ENCODE results near the gene TRMT2B. TPM values are rescaled to one million over a fixed set of nuclear protein-coding genes. Genes with fewer than 3 reads are reported as not detected.
A peak's percentile ranks its signal among the peaks of the same experiment; 100 is the strongest.
"Not testable (repeated sequence)": the region's sequence is repeated elsewhere in the genome, so short reads cannot be mapped to it uniquely, and the experiment has no call there.

Gene TRMT2B
- total and polyA plus RNA-seq, 4 experiments from 2014 or later, result 38.5 to 60.8 (median 48.3) TPM

GRCh38 chrX:101037231-101037630, 14.7 kb downstream of the TRMT2B start:
- Histone ChIP-seq H3K4me1 (ENCODE audit: insufficient read depth, low read length) (no peaks in the 10 kb centered on the region), H3K27me3 (ENCODE audit: insufficient read depth, low read length) (no peaks in the 10 kb centered on the region), H3K27ac (ENCODE audit: low read depth, low read length) (no peak overlapping the region), H3K4me3 (ENCODE audit: low read length in 2 of 2) (no peak overlapping the region), H3K9me3 (ENCODE audit: control insufficient read depth in 1 of 2, low read length in 2 of 2) (no peaks in the 10 kb centered on the region), H3K36me3 (ENCODE audit: insufficient read depth, low read length) (peaks cover 5% of the 10 kb centered on the region)
- intact Hi-C loops (cut with micrococcal nuclease), result no loop called here
- no peak for DNase-seq
- H3K4me1 Mint-ChIP-seq, result peaks cover 0 to 4% (median 2%) of the 10 kb centered on the region in 4 donors
- no peak overlapping the region for H3K27ac Mint-ChIP-seq
- H3K9me3 Mint-ChIP-seq, result no peaks in the 10 kb centered on the region
- ChIA-PET POLR2A (ENCODE audit: partially characterized antibody) (no interaction called here), CTCF (ENCODE audit: partially characterized antibody) (no interaction called here)
- H3K27me3 Mint-ChIP-seq, result no peaks in the 10 kb centered on the region
- H3K36me3 Mint-ChIP-seq, result peaks cover 12 to 43% of the 10 kb centered on the region in 2 donors
- H3K4me3 Mint-ChIP-seq, result no peak overlapping the region

GRCh38 chrX:101029665-101030064, 22.2 kb downstream of the TRMT2B start:
- DNase-seq, result no peak
- intact Hi-C loops (cut with micrococcal nuclease), result no loop called here
- H3K4me1 Mint-ChIP-seq, result peaks cover 0 to 7% (median 2%) of the 10 kb centered on the region in 4 donors
- CTCF ChIA-PET (ENCODE audit: partially characterized antibody), result no interaction called here
- Histone ChIP-seq H3K4me3 (ENCODE audit: low read length in 2 of 2) (no peak overlapping the region), H3K4me1 (ENCODE audit: insufficient read depth, low read length) (no peaks in the 10 kb centered on the region), H3K27me3 (ENCODE audit: insufficient read depth, low read length) (no peaks in the 10 kb centered on the region), H3K9me3 (ENCODE audit: control insufficient read depth in 1 of 2, low read length in 2 of 2) (no peaks in the 10 kb centered on the region), H3K27ac (ENCODE audit: low read depth, low read length) (no peak overlapping the region), H3K36me3 (ENCODE audit: insufficient read depth, low read length) (peaks cover 5% of the 10 kb centered on the region)
- POLR2A ChIA-PET (ENCODE audit: partially characterized antibody), result no interaction called here
- H3K27me3 Mint-ChIP-seq, result no peaks in the 10 kb centered on the region
- no peak overlapping the region for H3K4me3 Mint-ChIP-seq
- H3K36me3 Mint-ChIP-seq, result peaks cover 23 to 39% of the 10 kb centered on the region in 2 donors
- H3K9me3 Mint-ChIP-seq, result peaks cover 0 to 1% (median 0%) of the 10 kb centered on the region in 8 donors
- no peak overlapping the region for H3K27ac Mint-ChIP-seq

- Mint-ChIP-seq H3K36me3 (peaks cover 23 to 42% of the 10 kb centered on the region in 2 donors), H3K27me3 (no peaks in the 10 kb centered on the region), H3K9me3 (peaks cover 0 to 1% (median 0%) of the 10 kb centered on the region in 8 donors), H3K27ac (peak overlapping the region in 2 of 7 donors; percentile 0 to 44), H3K4me1 (peaks cover 0 to 7% (median 2%) of the 10 kb centered on the region in 4 donors), H3K4me3 (no peak overlapping the region)
- intact Hi-C loops (cut with micrococcal nuclease), result no loop called here
- DNase-seq, result no peak
- Histone ChIP-seq H3K36me3 (ENCODE audit: insufficient read depth, low read length) (peaks cover 5% of the 10 kb centered on the region), H3K9me3 (ENCODE audit: control insufficient read depth in 1 of 2, low read length in 2 of 2) (no peaks in the 10 kb centered on the region), H3K4me3 (ENCODE audit: low read length in 2 of 2) (no peak overlapping the region), H3K27me3 (ENCODE audit: insufficient read depth, low read length) (no peaks in the 10 kb centered on the region), H3K27ac (ENCODE audit: low read depth, low read length) (no peak overlapping the region), H3K4me1 (ENCODE audit: insufficient read depth, low read length) (no peaks in the 10 kb centered on the region)
- ChIA-PET CTCF (ENCODE audit: partially characterized antibody) (no interaction called here), POLR2A (ENCODE audit: partially characterized antibody) (no interaction called here)
These were observed 23.3 kb downstream of the TRMT2B start for GRCh38 chrX:101028562-101028961.

GRCh38 chrX:101025126-101025525, 26.8 kb downstream of the TRMT2B start:
- CTCF ChIA-PET (ENCODE audit: partially characterized antibody), result no interaction called here

GRCh38 chrX:101022020-101022419, 29.9 kb downstream of the TRMT2B start:
- Histone ChIP-seq H3K4me1 (ENCODE audit: insufficient read depth, low read length) (no peaks in the 10 kb centered on the region), H3K27ac (ENCODE audit: low read depth, low read length) (no peak overlapping the region), H3K9me3 (ENCODE audit: control insufficient read depth in 1 of 2, low read length in 2 of 2) (no peaks in the 10 kb centered on the region), H3K27me3 (ENCODE audit: insufficient read depth, low read length) (no peaks in the 10 kb centered on the region), H3K4me3 (ENCODE audit: low read length in 2 of 2) (no peak overlapping the region), H3K36me3 (ENCODE audit: insufficient read depth, low read length) (peaks cover 22% of the 10 kb centered on the region)
- no peak overlapping the region for H3K27ac Mint-ChIP-seq
- no peak for DNase-seq
- H3K4me1 Mint-ChIP-seq, result peaks cover 0 to 2% (median 0%) of the 10 kb centered on the region in 4 donors
- H3K9me3 Mint-ChIP-seq, result no peaks in the 10 kb centered on the region
- H3K27me3 Mint-ChIP-seq, result no peaks in the 10 kb centered on the region
- intact Hi-C loops (cut with micrococcal nuclease), result no loop called here
- H3K36me3 Mint-ChIP-seq, result peaks cover 29 to 51% of the 10 kb centered on the region in 2 donors
- POLR2A ChIA-PET (ENCODE audit: partially characterized antibody), result no interaction called here
- CTCF ChIA-PET (ENCODE audit: partially characterized antibody), result no interaction called here
- no peak overlapping the region for H3K4me3 Mint-ChIP-seq

More at GRCh38 chrX:101025126-101025525, 26.8 kb downstream of the TRMT2B start:
- no peaks in the 10 kb centered on the region for H3K27me3 Mint-ChIP-seq
- peaks cover 40 to 58% of the 10 kb centered on the region in 2 donors for H3K36me3 Mint-ChIP-seq
- no peak overlapping the region for H3K27ac ChIP-seq (ENCODE audit: low read depth, low read length)
- H3K27ac Mint-ChIP-seq, result no peak overlapping the region
- POLR2A ChIA-PET (ENCODE audit: partially characterized antibody), result no interaction called here
- intact Hi-C loops (cut with micrococcal nuclease), result no loop called here
- H3K27me3 ChIP-seq (ENCODE audit: insufficient read depth, low read length), result no peaks in the 10 kb centered on the region
- peaks cover 27% of the 10 kb centered on the region for H3K36me3 ChIP-seq (ENCODE audit: insufficient read depth, low read length)
- H3K9me3 Mint-ChIP-seq, result no peaks in the 10 kb centered on the region
- no peaks in the 10 kb centered on the region for H3K9me3 ChIP-seq (ENCODE audit: control insufficient read depth in 1 of 2, low read length in 2 of 2)
- peaks cover 0 to 5% (median 2%) of the 10 kb centered on the region in 4 donors for H3K4me1 Mint-ChIP-seq
- no peaks in the 10 kb centered on the region for H3K4me1 ChIP-seq (ENCODE audit: insufficient read depth, low read length)
- no peak overlapping the region for H3K4me3 Mint-ChIP-seq
- DNase-seq, result no peak
- no peak overlapping the region for H3K4me3 ChIP-seq (ENCODE audit: low read length in 2 of 2)

- H3K27ac Mint-ChIP-seq; H3K27me3 ChIP-seq (ENCODE audit: insufficient read depth, low read length); intact Hi-C loops (cut with micrococcal nuclease); H3K27ac ChIP-seq (ENCODE audit: low read depth, low read length); H3K4me1 Mint-ChIP-seq; CTCF ChIA-PET (ENCODE audit: partially characterized antibody); H3K4me3 ChIP-seq (ENCODE audit: low read length in 2 of 2); H3K9me3 ChIP-seq (ENCODE audit: control insufficient read depth in 1 of 2, low read length in 2 of 2); POLR2A ChIA-PET (ENCODE audit: partially characterized antibody); H3K9me3 Mint-ChIP-seq; H3K27me3 Mint-ChIP-seq; H3K4me1 ChIP-seq (ENCODE audit: insufficient read depth, low read length); H3K4me3 Mint-ChIP-seq; DNase-seq; H3K36me3 ChIP-seq (ENCODE audit: insufficient read depth, low read length): not testable (repeated sequence)
- H3K36me3 Mint-ChIP-seq, result peaks cover 21 to 38% of the 10 kb centered on the region in 2 donors
These were observed 39.9 kb downstream of the TRMT2B start for GRCh38 chrX:101012031-101012430.

- H3K4me1 Mint-ChIP-seq, result no peaks in the 10 kb centered on the region
- peaks cover 7% of the 10 kb centered on the region for H3K36me3 ChIP-seq (ENCODE audit: insufficient read depth, low read length)
These were observed 42.8 kb downstream of the TRMT2B start for GRCh38 chrX:101009090-101009489.

GRCh38 chrX:100999451-100999850, 52.5 kb downstream of the TRMT2B start:
- H3K4me3 Mint-ChIP-seq, result no peak overlapping the region
- H3K27ac Mint-ChIP-seq, result no peak overlapping the region
- intact Hi-C loops (cut with micrococcal nuclease), result no loop called here
- H3K36me3 Mint-ChIP-seq, result peaks cover 0 to 12% of the 10 kb centered on the region in 2 donors
- Histone ChIP-seq H3K36me3 (ENCODE audit: insufficient read depth, low read length) (no peaks in the 10 kb centered on the region), H3K4me1 (ENCODE audit: insufficient read depth, low read length) (no peaks in the 10 kb centered on the region), H3K4me3 (ENCODE audit: low read length in 2 of 2) (no peak overlapping the region), H3K9me3 (ENCODE audit: control insufficient read depth in 1 of 2, low read length in 2 of 2) (no peaks in the 10 kb centered on the region), H3K27ac (ENCODE audit: low read depth, low read length) (no peak overlapping the region), H3K27me3 (ENCODE audit: insufficient read depth, low read length) (no peaks in the 10 kb centered on the region)
- POLR2A ChIA-PET (ENCODE audit: partially characterized antibody), result no interaction called here
- CTCF ChIA-PET (ENCODE audit: partially characterized antibody), result no interaction called here
- no peaks in the 10 kb centered on the region for H3K27me3 Mint-ChIP-seq
- H3K9me3 Mint-ChIP-seq, result no peaks in the 10 kb centered on the region
- no peaks in the 10 kb centered on the region for H3K4me1 Mint-ChIP-seq
- no peak for DNase-seq

More at GRCh38 chrX:101009090-101009489, 42.8 kb downstream of the TRMT2B start:
- Histone ChIP-seq H3K4me1 (ENCODE audit: insufficient read depth, low read length) (no peaks in the 10 kb centered on the region), H3K9me3 (ENCODE audit: control insufficient read depth in 1 of 2, low read length in 2 of 2) (no peaks in the 10 kb centered on the region), H3K27me3 (ENCODE audit: insufficient read depth, low read length) (no peaks in the 10 kb centered on the region), H3K4me3 (ENCODE audit: low read length in 2 of 2) (no peak overlapping the region), H3K27ac (ENCODE audit: low read depth, low read length) (no peak overlapping the region)
- Mint-ChIP-seq H3K27me3 (no peaks in the 10 kb centered on the region), H3K27ac (no peak overlapping the region), H3K4me3 (no peak overlapping the region), H3K9me3 (no peaks in the 10 kb centered on the region), H3K36me3 (peaks cover 13 to 40% of the 10 kb centered on the region in 2 donors)
- ChIA-PET POLR2A (ENCODE audit: partially characterized antibody) (no interaction called here), CTCF (ENCODE audit: partially characterized antibody) (no interaction called here)
- intact Hi-C loops (cut with micrococcal nuclease), result no loop called here
- no peak for DNase-seq

Measured in CD4-positive, alpha-beta memory T cell (primary cell).